Heart right ventricle (tissue), 16 donors: ENCODE data around the gene AGAP1. TPM values are rescaled to one million over a fixed set of nuclear protein-coding genes. Genes with fewer than 3 reads are reported as not detected.

ENCODE experiments used
- ATAC-seq, 8 donors: fragments of 200-7000 bp; cut with Tn5 transposase; one replicate each; pipeline ENCODE4 v1.9.1; 2020; ENCODE audit warnings: mild to moderate bottlenecking in 8 of 8, moderate library complexity in 8 of 8, moderate number of reproducible peaks in 1 of 8
- DNase-seq, 2 donors: peaks; one replicate each; pipeline ENCODE4 v3.0.0-alpha.2; 2020
- H3K27ac ChIP-seq, 10 donors: fragments of 200-600 bp; sonication (generic) in 2 of 10; one replicate each; pipeline versions ENCODE4 v1.5.0 to v1.8.0; 2020 to 2022; ENCODE audit warnings: mild to moderate bottlenecking in 3 of 10
- H3K27me3 ChIP-seq, 7 donors: fragments of 200-600 bp; one replicate each; pipeline ENCODE4 v1.8.0; 2021 to 2022; ENCODE audit warnings: mild to moderate bottlenecking in 2 of 7
- H3K36me3 ChIP-seq, 9 donors: fragments of 200-600 bp; sonication (generic) in 1 of 9; one replicate each; pipeline versions ENCODE4 v1.5.0 to v1.8.0; 2020 to 2022; ENCODE audit warnings: mild to moderate bottlenecking in 2 of 9
- H3K4me1 ChIP-seq, 9 donors: fragments of 200-600 bp; sonication (generic) in 1 of 9; one replicate each; pipeline versions ENCODE4 v1.5.0 to v1.8.0; 2020 to 2022; ENCODE audit warnings: mild to moderate bottlenecking in 4 of 9
- H3K4me3 ChIP-seq, 10 donors: fragments of 200-600 bp; sonication (generic) in 2 of 10; one replicate each; pipeline versions ENCODE4 v1.5.0 to v1.8.0; 2020 to 2022; ENCODE audit warnings: mild to moderate bottlenecking in 7 of 10, moderate library complexity in 2 of 10
- H3K9me3 ChIP-seq, 11 donors: fragments of 200-600 bp in 10 of 11; sonication (generic) in 2 of 11; one replicate each; pipeline versions ENCODE4 v1.5.0 to v1.8.0; 2013 to 2022; ENCODE audit warnings: mild to moderate bottlenecking in 2 of 11, control low read depth in 1 of 11, moderate library complexity in 1 of 11
- WGBS, 2 donors: extraction: QIAGEN DNeasy Blood & Tissue Kit; methylation state at CpG; one replicate each; pipeline ENCODE4 v1.1.7; 2013; ENCODE audit warnings: inconsistent platforms in 1 of 2; 5-methylcytosine and 5-hydroxymethylcytosine counted together
- intact Hi-C, 10 donors: fragments of 100-400 bp; cut with DNase I; formaldehyde crosslinking; loops; one replicate each; pipeline versions ENCODE4 v1.11.1 to v1.14.2; 2022
- polyA plus RNA-seq, 2 donors: library from polyadenylated mRNA; stranded (reverse); fragments of 200-250 nt; gene quantifications; one replicate each; pipeline ENCODE4 v1.2.3, GENCODE V29; 2013
- total RNA-seq, 10 donors: library from RNA; stranded (reverse); fragmentation: NEBNext Ultra II Directional in 3 of 10; extraction: Animal tissue kit (Norgen Biotek cat#: 25700) in 3 of 10; gene quantifications; one replicate each; pipeline versions ENCODE4 v1.2.1 to v1.2.4, GENCODE V29; 2021 to 2023
- TF ChIP-seq, protein P1 (sequence below), 9 donors: fragments of 200-600 bp; sonication (generic) in 2 of 9; IDR thresholded peaks; one replicate each; pipeline versions ENCODE4 v1.5.0 to v1.8.0; 2021 to 2022; ENCODE audit warnings: antibody characterized with exemption in 9 of 9, mild to moderate bottlenecking in 5 of 9, moderate library complexity in 1 of 9
- donor health status: Arrhythmogenic right ventricular cardiomyopathy.
- donor health status: ischemic (EF 13 %, LVEDD 7.1; RV severe dilation, severe dysfunction).
- donor health status: healthy with polysubstance abuse.
- donor health status: DM: no; HTN: yes; CAD: no.
- donor health status: DM: no; HTN: no; CAD: no.
- donor health status: ischemic (EF 25% LVEDD 6.9; RV normal size, moderate dysfunction).
- donor health status: ischemic (EF 25% LVEDD 5.7; RV mildly dilated, moderate dysfunction).
- donor health status: healthy.
- donor health status: DM: yes; HTN: yes; CAD: no.
- donor health status: Ischemic cardiomyopathy.
- donor health status: ischemic (EF 35%, LVEDD 5.7; RV mildly dilated, moderate dysfunction).
- donor health status: nonischemic (EF 11% LVEDD 7.7; RV severe dilation, severe dysfunction).
- donor health status: DM: yes; HTN: yes; CAD: no.
- donor health status: PGD.
- donor health status: ischemic (EF 29% LVEDD 5.4; RV normal size, mild dysfunction).
- donor health status: nonischemic (EF 23%, LVEDD 6.1; RV moderate dilation, normal function).

AGAP1 gene
- total and polyA plus RNA-seq, 12 donors = 3.5 to 29.2 (median 19.4) TPM

DNA sequence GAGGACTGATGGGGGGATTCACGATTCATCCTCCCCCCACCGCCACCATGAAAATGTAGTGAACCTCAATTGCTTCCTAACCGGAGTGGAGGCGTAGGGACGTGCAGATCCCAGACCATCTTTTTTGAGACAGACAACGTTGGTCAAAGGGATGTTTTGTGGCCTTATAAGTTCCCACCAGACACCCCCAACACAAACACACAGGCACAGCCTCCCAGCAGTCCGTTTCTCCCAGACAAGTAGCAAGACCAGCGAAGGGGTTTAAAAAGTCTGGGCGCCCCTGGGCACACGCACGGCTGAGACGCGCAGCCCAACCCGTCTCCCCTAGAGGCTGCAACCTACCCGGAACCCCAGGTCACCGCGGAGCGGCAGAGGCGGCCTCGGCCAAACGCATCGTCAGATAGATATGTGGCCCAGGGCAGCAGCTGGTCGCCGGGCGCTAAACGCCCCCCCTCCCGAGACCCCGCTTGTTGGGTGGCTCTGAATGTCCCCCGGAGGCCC lies 673.0 kb downstream of the AGAP1 start:
- WGBS, 2 donors = 1 to 2% methylated on average over 29 of the region's 29 CpGs
- no peaks in the 10 kb centered on the region for H3K36me3 ChIP-seq
- no peak for ATAC-seq
- no peaks in the 10 kb centered on the region for H3K9me3 ChIP-seq
- no peak overlapping the region for H3K27ac ChIP-seq
- peak overlapping the region; percentile 25 to 52 (median 40) for H3K4me3 ChIP-seq
- peaks cover 74 to 100% (median 100%) of the 10 kb centered on the region in 7 donors for H3K27me3 ChIP-seq
- H3K4me1 ChIP-seq = peaks cover 20 to 84% (median 59%) of the 10 kb centered on the region in 9 donors
- TF ChIP-seq, protein P1, sequence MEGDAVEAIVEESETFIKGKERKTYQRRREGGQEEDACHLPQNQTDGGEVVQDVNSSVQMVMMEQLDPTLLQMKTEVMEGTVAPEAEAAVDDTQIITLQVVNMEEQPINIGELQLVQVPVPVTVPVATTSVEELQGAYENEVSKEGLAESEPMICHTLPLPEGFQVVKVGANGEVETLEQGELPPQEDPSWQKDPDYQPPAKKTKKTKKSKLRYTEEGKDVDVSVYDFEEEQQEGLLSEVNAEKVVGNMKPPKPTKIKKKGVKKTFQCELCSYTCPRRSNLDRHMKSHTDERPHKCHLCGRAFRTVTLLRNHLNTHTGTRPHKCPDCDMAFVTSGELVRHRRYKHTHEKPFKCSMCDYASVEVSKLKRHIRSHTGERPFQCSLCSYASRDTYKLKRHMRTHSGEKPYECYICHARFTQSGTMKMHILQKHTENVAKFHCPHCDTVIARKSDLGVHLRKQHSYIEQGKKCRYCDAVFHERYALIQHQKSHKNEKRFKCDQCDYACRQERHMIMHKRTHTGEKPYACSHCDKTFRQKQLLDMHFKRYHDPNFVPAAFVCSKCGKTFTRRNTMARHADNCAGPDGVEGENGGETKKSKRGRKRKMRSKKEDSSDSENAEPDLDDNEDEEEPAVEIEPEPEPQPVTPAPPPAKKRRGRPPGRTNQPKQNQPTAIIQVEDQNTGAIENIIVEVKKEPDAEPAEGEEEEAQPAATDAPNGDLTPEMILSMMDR (IDR thresholded peaks at IDR 0.05) = no peak
- intact Hi-C loops = loop anchor here in 2 of 10 donors (5.0 to 10.0 kb wide), 2 partner anchors 362 to 390 kb away; no protein-coding TSS in a partner anchor
- no peak for DNase-seq

DNA sequence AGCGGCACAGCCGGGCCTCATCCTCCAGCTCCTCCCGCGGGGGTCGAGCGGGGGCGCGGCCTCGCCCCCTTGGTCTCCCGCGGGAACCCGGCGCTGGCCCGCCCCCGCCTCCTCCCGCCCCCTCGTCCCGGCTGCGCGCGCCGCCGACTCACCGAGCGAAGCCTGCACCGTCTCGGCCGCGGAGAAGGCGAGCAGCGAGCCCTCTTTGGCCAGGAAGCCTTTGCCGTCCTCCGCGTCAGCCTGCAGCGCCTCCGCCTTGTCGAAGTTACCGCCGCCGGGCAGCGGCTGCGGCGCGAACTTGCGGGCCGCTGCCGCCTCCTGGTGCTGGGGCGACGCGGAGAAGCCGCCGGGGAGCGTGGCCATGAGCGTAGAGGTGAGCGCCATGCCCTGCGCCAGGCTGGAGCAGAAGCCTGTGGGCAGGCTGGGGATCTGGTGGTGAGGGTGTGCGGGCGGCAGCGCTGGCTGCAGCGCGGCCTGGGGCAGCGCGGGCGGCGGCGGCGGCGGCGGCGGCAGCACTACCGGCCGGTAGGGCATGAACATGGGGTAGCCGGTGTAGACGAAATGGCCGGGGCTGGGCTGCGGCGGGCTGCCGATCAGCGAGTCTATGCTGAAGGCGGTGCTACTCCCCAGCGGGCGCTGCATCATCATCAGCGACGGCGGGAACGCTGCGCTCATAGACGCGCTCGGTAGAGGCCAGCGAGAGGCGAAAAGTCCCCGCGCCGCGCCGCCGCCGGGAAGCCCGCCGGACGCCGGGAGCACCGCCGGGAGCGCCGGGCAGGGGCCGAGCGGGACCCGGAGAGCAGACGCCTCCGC lies 673.7 kb downstream of the AGAP1 start:
- DNase-seq = no peak
- peak in 6 of 8 donors; percentile 25 to 53 (median 34) for ATAC-seq
- intact Hi-C loops = loop anchor here in 2 of 10 donors (5.0 to 10.0 kb wide), 2 partner anchors 363 to 390 kb away; no protein-coding TSS in a partner anchor
- 1% methylated on average over 77 to 112 of the region's 112 CpGs for WGBS, 2 donors
- H3K27ac ChIP-seq = no peak overlapping the region
- H3K4me1 ChIP-seq = peaks cover 20 to 90% (median 64%) of the 10 kb centered on the region in 9 donors
- H3K9me3 ChIP-seq = no peaks in the 10 kb centered on the region
- no peaks in the 10 kb centered on the region for H3K36me3 ChIP-seq
- H3K4me3 ChIP-seq = peak overlapping the region; percentile 25 to 52 (median 40)
- TF ChIP-seq, protein P1 (IDR thresholded peaks at IDR 0.05) = peak in 7 of 9 donors; percentile 6 to 49 (median 33)
- H3K27me3 ChIP-seq = peaks cover 74 to 100% (median 100%) of the 10 kb centered on the region in 7 donors

DNA sequence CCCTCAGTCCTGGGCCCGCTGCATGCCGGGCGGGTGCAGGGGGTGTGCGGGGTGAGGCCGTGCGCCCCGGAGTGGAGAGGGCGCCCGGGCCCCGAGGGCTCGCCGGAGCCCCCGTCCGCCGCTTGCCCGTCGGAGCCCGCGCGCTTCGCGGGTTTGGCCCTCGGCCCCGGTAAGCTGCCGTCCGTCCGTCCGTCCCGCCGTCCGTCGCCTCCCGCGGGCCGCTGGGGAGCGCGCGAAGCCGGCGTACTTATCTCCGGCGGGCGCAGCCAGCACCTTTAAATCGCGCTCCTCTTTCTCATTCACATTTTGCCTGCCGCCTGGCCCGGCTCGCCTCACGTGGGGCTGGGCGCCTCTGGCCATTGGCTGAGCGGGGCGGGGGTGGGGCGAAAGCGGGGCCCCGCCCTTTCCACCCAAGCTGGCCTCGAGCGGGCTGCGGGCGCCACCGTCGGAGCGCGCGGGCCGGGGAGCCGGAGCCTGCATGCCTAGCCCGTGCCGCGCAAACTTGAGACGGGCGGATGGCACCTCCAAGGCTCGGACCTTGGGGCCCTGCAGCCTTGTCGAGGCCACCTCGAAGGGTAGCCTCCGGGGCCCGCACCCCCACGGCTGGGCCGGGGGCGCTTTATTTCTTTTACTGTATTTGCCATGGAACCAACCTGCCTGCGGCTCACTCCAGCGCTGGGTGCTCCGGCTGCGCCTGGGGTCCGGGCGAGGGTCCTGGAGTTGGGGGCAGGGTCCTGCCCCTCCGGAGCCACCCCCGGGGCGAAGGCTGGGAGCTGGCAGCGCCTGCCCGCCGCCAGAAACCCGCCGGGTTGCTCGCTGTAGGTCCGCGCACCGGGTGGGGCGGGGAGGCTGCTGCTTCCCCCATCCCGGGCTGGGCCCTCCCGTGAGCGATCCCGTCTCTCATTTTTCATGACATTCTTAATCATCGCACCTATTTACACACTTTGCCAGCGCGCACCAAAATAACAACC lies 674.6 kb downstream of the AGAP1 start, which contains the start of gene GBX2:
Gene GBX2 (minus strand): TSS at position 277 of the 971 bp plus-strand sequence. CDS start 415 bp downstream, outside the sequence.
- no peaks in the 10 kb centered on the region for H3K36me3 ChIP-seq
- H3K9me3 ChIP-seq = no peaks in the 10 kb centered on the region
- intact Hi-C loops = loop anchor here in 2 of 10 donors (5.0 to 10.0 kb wide), 2 partner anchors 364 to 391 kb away; no protein-coding TSS in a partner anchor
- 2% methylated on average over 63 to 105 of the region's 105 CpGs for WGBS, 2 donors
- no peak within 1 kb of the TSS for H3K27ac ChIP-seq
- peaks cover 22 to 90% (median 67%) of the 10 kb centered on the region in 9 donors for H3K4me1 ChIP-seq
- ATAC-seq (peak in 7 of 8 donors; percentile 19 to 60 (median 25)), DNase-seq (no peak)
- H3K4me3 ChIP-seq = peak within 1 kb of the TSS; percentile 25 to 52 (median 40)
- TF ChIP-seq, protein P1 (IDR thresholded peaks at IDR 0.05) = no peak
- H3K27me3 ChIP-seq = peaks cover 77 to 100% (median 100%) of the 10 kb centered on the region in 7 donors
